CD4-positive, alpha-beta T cell treated with Interleukin-17A for 4 hours (primary cell): ENCODE results near the gene PROSER2.

Experiments
- DNase-seq: peaks from one replicate; pipeline ENCODE4 v3.0.0-alpha.2; 2020; ENCODE audit warnings: mixed read lengths

Gene PROSER2

DNA sequence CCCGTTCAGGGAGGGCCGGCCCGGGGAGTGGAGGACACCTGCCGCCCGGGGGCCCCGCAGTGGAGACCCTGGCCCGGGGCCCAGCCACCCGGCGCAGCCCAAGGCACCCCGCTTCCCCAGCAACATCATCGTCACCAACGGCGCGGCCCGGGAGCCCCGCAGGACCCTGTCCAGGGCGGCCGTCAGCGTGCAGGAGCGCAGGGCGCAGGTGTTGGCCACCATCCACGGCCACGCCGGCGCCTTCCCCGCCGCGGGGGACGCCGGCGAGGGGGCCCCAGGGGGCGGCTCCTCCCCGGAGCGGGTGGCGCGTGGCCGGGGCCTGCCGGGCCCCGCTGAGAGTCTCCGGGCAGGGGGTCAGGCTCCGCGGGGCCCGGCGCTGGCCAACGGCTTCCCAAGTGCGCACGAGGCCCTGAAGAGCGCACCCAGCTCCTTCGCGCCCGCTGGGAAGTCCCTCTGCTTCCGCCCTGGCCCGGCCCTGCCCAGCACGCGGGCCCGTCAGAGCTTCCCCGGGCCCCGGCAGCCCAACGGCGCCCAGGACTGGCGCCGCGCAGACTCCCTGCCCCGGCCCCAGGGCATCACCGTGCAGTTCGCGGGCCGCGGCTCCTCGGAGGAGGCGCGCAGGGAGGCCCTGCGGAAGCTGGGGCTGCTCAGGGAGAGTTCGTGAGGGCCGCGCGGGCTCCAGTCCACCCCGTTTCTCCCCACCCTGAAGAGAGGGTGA lies 46.7 kb downstream of the PROSER2 start:
- no peak for DNase-seq

DNA sequence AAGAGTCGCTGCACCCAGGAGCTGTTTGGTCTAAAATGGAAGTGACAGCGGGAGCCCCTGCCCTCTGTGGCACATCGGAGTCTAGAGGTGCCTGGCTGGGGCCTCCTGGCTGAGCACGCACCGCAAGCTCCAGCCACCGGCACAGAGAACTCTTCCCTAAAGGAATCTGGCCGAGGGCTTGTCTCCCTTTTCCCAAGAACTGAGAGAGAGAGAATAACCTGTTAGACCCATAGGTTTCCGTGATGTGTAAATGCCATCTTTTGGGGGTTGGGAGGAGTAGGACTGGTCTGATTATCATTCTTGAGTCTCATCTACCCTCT lies 47.3 kb downstream of the PROSER2 start:
- DNase-seq: no peak

DNA sequence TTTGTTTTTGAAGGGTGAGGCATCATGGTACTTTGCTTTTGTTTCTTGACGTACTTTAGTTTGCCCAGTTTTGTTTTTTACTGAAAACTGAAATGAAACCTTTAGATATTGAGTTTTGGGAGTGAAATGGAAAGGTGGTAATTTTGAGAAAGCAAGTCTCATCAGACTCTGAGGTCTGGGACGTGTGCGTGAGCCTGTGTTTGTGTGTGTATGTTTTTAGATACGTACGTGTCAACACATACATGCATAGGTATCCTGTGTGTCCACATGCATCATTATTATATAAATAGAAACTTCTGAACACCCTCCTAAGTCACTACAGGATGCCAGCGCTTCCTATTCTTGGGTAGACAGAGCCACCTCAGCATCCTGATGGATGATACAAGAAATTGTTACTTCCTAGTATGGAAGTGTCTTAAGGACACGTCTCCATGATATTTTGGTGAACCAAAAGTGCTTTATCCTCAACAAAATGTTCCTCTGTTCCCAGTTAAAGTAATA lies 47.8 kb downstream of the PROSER2 start:
- no peak for DNase-seq

DNA sequence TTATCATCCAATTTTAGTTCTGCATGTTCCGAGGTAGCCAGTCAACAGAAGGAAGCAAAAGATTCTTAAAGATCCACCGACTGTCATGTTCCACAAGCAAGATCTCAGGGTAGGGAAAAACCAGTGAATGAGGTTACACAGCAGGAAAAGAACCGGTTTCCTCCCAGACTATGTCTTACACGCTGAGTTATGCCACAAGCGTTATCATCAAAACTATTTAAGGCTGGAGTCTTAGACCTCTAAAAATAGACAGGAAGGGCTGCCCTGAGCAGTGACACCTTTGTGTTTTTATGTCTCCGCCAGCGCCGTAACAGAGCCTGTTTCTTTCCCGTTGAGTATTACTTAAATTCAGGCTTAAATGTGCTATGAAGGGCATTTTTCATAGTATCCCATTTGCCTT lies 48.3 kb downstream of the PROSER2 start:
- DNase-seq: peak; percentile 26

DNA sequence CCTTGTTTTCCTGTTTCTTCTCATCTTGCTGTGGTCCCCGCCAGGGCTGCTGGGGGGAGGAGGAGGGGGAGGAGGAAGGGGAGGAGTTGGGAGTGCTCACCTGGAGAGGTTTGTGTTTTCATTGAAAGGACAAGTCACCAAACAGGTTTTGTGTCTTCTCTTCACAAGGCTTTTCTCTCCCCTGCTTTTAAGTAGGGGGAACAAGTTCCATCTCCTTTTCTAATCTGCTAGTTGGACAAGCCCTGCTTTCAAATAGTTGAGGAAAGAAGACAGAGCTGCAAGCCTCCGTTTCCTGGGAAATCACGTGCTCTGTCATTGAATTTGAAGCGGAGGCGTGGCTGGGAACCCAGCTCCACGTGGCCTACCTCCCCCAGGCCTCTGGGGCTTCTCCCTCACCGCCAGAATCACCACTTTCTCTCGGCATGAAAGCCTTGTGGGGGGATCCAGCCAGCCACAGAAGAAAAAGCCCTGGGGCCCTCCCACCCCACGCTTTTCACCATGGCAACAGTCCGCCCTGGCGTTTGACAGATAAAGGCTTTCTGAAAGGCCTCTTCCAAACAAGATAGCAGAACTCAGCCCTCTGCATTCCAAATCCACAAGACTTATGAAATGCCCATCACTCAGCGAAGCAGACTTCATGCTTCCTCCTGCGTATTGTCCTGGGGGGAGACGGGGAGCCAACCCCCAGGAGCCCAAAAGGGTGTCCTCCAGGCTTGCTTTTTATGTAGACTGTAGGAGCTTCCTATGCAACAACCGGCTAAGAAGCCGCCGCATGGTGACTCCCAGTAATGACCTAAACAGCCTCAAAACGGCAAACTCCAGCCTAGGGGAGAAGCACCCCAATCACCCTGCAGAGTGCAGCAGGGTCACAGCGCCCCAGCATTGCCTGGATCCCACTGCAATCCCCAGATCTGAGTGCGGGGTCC lies 51.7 kb downstream of the PROSER2 start:
- DNase-seq: peak; percentile 44

DNA sequence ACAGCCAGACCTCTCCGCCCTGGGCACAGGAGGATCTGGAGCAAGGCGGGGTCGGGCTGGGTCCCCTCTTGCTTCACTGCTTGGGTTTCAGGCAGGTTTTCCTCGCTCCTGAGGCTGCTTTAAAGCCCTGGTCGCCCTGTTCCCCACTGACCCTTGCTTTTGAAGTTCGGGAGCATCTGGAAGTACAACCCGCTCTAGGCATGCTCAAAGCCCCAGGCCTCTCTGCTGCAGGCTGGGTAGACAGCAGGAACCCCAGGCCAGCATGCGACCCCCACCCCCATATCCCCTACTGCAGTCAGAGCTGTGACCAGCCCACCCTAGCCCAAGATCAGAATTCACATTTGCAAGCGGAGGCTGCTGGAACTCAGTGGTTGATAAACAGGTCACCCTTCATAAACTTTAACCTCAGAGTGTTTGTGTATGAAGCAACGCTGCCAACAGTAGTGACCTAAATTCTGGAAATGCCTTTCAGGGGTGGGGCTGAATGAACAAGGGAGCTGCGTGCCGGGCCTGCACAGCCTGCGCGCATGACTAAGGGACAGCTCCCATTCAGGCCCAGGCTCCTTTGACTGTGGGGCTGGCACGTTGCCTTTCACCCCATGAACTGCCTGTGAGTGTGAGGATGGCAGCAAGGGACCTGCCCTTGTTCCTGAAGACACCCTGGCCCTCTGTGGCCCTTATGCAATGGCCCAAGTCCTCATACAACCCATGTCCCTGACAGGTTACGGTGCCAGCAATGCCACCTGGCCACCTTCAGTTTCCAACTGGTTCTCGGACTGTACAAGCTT lies 52.5 kb downstream of the PROSER2 start:
- peak; percentile 7 for DNase-seq

DNA sequence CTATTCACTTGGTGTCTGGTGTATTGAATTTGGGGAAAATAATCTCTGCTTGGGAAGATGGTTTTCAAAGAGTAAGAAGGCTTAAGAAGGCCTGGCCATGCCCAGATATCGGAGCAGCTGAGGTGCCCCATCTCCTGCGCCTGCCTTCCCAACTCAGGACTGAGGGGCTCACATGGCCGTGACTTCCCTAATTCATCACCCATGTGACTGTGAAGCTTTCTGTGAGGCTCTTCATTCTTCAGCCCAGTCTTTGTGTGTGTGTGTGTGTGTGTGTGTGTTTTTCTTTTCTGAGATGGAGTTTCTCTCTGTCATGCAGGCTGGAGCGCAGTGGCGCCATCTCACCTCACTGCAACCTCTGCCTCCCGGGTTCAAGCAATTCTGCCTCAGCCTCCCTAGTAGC lies 53.2 kb downstream of the PROSER2 start:
- no peak for DNase-seq

DNA sequence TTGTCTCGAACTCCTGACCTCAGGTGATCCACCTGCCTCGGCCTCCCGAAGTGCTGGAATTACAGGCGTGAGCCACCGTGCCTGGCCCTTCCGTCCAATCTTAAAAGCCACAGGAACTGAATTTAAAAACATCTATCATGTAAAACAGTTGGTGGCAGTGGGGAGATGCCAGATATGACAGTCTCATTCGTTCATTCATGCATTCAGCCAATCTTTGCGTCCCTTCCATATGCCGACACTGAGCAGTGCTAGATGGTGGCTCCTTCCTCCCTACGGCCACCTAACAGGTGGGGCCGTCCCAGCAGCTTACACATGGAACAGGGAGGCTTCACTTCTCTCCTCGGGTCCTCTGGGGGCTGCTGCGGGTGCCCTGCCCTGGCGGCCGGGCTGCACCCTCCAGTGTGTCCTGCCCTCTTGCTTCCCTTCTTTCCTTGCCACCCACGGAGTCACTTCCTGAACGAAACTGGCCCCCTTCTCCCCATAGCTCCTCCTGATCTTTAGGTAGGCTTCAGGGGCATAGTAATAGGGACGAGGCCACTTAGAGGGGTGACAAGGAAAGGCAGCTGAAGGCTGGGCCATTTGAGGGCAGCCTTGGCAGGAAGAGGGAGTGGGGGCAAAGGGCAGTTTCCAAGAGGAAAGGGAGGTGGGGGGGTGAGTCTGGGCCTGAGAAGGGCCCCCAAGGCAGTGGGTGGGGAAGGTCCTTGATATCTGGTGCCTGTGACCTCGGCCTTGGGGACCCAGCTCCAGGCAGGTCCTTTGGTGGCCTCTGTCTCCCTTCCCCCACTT lies 53.8 kb downstream of the PROSER2 start:
- no peak for DNase-seq

DNA sequence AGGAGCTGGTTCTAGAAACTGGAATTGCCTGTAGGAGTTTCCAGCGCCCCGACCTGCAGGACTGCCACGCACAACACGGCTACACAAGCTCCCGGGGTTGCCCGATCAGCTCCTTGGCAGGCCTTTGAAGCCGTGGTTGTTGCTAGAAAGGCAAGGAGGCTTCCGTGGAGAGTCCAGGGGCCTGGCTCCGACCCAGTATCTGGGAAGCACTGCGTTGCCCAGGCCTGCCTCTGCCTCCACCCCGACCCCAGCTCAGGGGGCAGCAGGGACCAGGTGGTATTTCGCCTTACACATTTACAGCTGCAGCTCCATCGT lies 54.4 kb downstream of the PROSER2 start:
- no peak for DNase-seq

DNA sequence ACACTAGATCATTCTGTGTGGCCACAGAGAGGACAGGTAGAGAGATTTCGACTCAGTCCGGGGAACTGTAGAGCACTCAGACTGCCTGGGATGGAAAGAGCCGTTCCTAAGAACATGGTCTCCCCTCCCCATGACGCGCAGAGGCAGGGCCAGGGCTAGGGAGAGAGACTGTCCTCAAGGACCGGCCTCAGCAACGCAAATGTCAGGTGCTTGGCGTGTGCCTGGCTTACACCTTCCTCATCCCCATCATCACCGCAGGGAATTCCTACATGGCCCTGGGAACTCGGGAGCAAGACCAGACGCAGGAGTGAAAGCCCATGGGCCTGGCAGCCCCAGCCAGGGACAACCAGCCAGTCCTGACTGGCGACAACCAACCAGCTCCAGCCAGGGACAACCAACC lies 55.6 kb downstream of the PROSER2 start:
- no peak for DNase-seq

DNA sequence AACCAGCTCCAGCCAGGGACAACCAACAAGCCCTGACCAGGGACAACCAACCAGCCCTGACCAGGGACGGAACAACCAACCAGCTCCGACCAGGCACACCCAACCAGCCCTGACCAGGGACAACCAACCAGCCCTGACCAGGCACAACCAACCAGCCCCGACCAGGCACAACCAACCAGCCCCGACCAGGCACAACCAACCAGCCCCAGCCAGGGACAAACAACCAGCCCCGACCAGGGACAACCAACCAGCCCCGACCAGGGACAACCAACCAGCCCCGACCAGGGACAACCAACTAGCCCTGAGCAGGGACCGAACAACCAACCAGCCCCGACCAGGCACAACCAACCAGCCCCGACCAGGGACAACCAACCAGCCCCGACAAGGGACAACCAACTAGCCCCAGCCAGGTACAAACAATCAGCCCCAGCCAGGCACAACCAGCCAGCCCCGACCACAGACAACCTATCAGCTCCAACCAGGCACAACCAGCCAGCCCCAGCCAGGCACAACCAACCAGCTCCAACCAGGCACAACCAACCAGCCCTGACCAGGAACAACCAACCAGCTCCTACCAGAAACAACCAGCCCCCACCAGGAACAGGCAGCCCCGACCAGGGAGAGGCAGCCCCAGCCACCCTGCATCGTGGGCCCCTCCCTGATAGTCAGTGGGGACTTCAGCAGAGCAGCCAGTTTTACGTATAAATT lies 56.4 kb downstream of the PROSER2 start:
- no peak for DNase-seq

DNA sequence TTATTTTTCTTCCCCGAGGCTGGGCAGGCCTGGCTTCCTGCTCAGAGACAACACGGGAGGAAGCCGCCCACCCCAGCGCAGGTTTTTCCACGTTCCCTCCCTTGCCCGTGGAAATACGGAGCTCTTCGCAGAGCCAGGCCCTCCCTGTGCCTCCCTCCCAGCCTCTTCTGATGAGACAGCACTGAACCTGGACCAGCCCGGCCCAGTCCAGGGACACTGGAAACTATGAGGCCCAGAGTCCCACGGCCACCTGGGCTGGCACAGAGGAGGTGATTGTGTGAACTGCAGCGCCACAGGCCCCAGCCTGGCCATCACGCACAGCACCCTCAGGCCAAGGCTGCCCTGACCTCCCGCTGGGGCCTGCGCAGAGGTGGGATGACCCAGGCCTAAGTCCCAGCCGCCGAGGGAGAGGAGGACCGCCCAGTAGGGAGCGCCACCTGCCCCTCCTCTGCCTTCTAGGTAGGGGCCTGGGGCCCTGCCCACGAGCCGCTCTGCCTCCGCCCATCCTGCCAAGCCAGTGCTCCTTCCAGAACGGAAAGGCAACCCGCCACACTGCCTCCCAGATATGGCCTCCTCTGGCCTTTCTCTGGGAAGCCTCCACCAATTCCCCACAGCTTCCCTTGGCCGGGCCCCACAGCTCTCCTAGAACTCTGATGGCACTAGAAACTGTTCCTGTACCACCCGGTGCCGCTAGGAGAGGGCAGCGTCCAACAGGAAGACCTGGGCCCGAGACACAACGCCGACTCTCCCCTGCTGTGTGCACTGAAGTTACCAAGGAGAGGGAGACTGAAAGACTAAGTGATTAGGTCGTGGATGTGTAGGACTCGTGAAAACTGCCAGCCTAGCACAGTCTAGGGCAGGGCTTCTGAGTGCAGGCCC lies 57.2 kb downstream of the PROSER2 start:
- DNase-seq: no peak

DNA sequence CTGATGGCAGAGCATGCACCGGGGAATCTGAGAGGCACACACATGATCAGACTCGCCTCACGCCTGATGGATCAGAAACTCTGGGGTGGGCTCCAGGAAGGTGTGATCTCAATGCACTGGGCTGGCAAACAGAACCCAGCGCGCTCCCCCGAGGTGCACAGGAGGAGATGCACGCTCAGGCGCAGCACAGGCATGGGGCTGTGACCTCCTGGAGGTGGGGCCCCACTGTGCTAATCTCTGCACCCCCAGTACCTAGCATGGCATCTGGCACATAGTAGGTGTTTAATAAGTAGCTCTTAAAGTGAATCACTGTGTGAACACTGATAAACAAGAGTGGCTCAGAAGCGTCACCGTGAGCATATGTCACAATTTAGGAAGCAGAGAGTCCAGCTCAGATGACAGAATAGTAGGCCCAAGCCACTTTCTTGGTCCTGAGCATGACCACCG lies 57.9 kb downstream of the PROSER2 start:
- no peak for DNase-seq

DNA sequence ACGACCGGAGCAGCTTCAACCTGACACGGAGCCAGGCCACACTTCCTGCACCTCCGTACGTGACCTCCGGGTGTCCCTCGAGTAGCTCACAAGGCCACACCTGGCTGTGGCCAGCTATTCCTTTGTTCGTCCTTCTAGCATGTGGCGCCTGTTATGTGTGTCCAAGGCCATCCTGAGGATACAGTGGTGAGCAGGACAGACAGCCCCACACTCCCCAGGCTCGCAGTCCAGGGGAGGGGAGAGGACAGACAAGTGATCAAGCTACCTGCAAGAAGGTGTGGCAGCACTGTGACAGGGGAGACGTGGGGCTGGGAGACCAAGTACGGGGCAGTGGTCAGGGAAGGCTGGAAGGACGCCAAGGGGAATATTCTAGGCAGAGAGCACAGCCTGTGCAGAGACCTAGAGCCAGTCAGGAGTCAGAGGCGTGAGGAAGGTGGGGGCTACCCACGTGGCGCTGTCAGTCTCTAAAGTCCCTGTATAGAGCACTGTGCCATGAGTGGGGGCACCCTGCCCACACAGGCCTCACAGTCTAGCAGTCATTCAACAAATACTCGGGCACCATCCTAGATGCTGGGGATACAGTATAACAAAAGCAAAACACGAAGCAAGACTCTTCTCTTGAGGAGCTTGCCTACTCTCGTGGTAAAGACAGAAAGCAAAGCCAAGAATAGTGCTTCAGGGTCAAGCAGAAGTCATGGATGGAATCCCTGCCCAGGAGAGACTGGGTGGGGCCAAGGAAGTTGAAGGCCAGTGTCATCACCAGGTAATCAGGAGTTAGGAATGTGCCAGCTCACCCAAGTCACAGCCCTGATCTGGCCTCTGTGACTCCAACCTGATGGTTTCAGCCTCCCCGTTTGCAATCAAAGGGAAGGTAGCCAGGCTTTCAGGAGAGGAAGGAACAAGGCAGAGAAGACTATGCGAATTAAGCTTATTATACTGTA lies 58.6 kb downstream of the PROSER2 start:
- no peak for DNase-seq

DNA sequence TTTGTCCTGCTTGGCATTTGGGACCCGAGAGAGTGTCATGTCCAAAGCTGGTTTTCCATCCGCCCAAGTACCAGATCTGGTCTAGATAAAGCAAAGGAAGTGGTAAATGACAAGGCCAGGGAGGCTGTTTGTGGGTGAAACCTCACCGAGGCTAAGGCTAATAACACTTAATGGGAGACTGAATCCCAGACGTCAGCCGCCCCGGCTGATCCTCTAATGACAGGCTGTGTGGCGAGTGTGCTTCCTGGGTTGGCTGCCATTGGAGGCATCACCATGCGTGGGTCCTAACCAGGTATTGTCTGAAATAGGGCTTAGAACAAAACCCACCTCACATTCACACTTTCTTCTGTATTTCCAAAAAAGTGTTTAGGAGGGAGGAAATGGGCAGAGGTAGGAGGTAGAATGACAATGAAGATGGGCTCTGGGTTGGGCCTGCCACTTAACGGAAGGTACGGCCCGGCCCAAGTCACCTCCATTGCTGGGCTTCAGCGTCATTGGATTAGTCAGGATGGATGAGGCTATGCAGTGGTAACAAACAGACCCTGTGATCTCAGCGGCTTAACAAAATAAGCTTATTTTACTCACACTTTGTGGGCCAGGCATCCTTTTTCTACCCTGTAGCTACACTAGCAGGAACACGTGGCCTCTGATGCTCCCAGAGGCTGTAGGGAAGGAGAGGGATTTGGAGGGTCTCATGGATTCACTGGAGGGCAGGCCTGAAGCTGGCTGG lies 59.7 kb downstream of the PROSER2 start:
- peak; percentile 5 for DNase-seq

DNA sequence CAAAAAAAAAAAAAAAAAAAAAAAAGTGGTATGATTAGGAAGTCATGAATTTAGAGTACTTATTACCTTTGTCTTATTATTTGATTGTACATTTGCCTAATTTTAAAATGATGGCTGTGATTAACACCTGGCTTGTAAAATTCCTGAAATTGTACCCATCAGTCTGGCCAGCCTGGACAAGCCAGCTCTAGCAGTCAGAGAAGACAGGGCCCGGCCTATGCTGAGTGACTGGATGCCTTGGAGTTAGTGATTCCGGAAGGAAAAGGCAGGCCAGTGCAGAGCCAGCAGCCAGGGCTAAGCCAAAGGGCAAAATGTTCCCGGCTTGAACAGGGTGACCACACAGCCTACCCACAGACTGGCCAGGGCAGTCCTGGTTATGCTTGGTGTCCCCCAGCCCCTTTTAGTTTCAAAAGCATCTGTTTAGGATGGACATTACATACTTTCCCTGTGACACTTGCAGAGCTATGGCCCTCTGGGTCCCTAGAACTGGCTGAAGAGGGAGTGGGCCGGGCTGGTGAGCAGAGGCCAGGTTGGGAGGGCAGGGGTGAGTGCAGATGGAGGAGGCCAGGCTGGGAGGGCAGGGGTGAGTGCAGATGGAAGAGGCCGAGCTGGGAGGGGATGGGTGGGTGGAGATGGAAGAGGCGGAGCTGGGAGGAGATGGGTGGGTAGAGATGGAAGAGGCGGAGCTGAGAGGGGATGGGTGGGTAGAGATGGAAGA lies 61.7 kb downstream of the PROSER2 start:
- DNase-seq: no peak

DNA sequence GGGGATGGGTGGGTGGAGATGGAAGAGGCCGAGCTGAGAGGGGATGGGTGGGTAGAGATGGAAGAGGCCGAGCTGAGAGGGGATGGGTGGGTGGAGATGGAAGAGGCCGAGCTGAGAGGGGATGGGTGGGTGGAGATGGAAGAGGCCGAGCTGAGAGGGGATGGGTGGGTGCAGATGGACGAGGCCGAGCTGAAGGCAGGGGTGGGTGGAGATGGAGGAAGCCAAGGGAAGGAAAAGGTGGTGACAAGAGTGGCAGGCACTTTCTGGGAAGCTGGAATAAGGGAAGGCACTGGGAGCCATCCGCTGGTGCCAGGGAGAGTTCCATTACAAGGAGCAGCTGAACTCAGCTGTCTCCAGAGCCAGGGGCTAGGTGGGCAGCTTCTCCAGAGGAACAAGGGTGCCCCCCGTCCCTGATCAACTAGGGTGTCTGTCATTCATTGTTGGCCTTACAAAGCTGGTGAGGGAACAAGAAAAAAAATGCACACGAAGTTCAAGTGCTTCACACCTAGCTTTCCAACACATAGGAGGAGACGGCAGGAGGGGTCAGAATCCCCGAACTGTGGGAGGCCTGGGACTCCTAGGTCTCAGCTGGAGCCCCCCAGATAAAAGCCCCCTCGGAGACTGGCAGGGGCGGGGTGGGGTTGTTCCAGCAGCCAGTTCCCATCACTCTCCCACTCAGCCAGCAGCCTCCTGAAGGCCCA lies 62.4 kb downstream of the PROSER2 start:
- no peak for DNase-seq

DNA sequence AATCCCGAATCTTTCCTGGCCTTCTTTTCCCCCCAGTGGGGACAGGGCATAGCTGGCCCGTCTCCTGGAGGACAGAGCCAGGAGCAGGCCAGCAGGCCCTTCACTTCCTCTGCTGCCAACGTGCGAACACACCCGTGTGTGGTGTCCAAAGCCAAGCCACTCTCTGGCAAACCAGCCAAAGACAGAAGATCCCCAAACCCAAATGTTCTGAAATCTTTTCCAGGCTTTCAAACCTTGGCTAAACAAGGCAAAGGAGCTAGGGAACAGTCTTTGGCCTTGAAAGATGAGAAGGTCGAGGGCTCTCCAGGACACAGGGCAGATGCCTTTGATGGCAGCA lies 63.0 kb downstream of the PROSER2 start:
- DNase-seq: no peak
